HCT116 (cell line): ENCODE data around the gene SP110.

Experiments used
- EGR1 ChIP-seq: IDR thresholded peaks from 2 replicates; pipeline ENCODE4 v1.6.1; 2012; ENCODE audit warnings: low read depth
- EZH2phosphoT487 ChIP-seq: fragments of 200-600 bp; IDR thresholded peaks from 2 replicates; pipeline ENCODE4 v1.6.1; 2018; ENCODE audit warnings: antibody characterized with exemption, borderline replicate concordance
- POLR2A ChIP-seq: IDR thresholded peaks from 2 replicates; pipeline ENCODE4 v1.7.0; 2011; ENCODE audit warnings: borderline replicate concordance; ENCODE audit not compliant: insufficient read depth, insufficient read length; ENCODE audit errors: extremely low read depth
- POLR2AphosphoS5 ChIP-seq: IDR thresholded peaks from 2 replicates; pipeline ENCODE4 v1.6.1; 2011; ENCODE audit warnings: mild to moderate bottlenecking, low read depth, low read length, moderate library complexity
- RAD21 ChIP-seq: IDR thresholded peaks from 2 replicates; pipeline ENCODE4 v1.6.1; 2012; ENCODE audit warnings: low read depth, mild to moderate bottlenecking
- TF ChIP-seq, protein P1 (sequence below), 3 experiments: fragments of 200-600 bp in 1 of 3; sonication (generic) in 1 of 3; IDR thresholded peaks in 2 of 3; conservative IDR thresholded peaks in 1 of 3; 2 replicates each; pipeline ENCODE4 v1.5.1; 2012 to 2017; ENCODE audit warnings: low read depth in 2 of 3, low read length in 2 of 3, antibody characterized with exemption in 1 of 3, borderline replicate concordance in 1 of 3, control low read depth in 1 of 3, mild to moderate bottlenecking in 1 of 3, mixed read lengths in 1 of 3, mixed run types in 1 of 3, moderate library complexity in 1 of 3; ENCODE audit not compliant: insufficient read depth in 1 of 3
- TF ChIP-seq, protein P2 (sequence below): IDR thresholded peaks from 2 replicates; pipeline ENCODE4 v1.6.1; 2012

DNA sequence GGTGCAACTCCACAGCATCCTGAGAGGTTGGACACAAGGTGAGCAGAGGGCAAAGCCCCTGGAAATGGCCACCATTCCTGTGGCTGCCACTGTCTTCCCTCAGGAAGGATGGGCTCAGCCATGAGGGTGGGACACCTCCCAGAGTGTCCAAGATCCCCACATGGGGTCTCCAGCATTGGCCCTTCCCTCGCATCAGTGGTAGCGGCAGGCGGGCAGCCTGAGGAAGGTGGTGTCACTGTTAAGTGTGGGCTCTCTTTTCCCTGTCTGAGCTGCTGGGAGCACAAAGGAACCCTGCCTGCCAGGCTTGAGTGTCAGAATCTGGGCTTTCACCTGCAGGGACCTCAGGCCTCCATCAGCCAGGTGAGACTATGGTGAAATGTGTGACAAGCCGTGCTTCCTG, 47.6 kb downstream of the SP110 start:
- TF ChIP-seq, protein P1, sequence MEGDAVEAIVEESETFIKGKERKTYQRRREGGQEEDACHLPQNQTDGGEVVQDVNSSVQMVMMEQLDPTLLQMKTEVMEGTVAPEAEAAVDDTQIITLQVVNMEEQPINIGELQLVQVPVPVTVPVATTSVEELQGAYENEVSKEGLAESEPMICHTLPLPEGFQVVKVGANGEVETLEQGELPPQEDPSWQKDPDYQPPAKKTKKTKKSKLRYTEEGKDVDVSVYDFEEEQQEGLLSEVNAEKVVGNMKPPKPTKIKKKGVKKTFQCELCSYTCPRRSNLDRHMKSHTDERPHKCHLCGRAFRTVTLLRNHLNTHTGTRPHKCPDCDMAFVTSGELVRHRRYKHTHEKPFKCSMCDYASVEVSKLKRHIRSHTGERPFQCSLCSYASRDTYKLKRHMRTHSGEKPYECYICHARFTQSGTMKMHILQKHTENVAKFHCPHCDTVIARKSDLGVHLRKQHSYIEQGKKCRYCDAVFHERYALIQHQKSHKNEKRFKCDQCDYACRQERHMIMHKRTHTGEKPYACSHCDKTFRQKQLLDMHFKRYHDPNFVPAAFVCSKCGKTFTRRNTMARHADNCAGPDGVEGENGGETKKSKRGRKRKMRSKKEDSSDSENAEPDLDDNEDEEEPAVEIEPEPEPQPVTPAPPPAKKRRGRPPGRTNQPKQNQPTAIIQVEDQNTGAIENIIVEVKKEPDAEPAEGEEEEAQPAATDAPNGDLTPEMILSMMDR (IDR thresholded peaks at IDR 0.05 in 2 of 3, conservative IDR thresholded peaks at IDR 0.05 in 1 of 3; ENCODE audit: borderline replicate concordance in 1 of 3, insufficient read depth in 1 of 3, low read depth in 2 of 3, low read length in 2 of 3): no peak
- TF ChIP-seq, protein P2, sequence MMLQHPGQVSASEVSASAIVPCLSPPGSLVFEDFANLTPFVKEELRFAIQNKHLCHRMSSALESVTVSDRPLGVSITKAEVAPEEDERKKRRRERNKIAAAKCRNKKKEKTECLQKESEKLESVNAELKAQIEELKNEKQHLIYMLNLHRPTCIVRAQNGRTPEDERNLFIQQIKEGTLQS: no peak
- TF ChIP-seq POLR2A (no peak), EZH2phosphoT487 (no peak), EGR1 (no peak), POLR2AphosphoS5 (no peak), RAD21 (no peak)
